Activated T-cell treated with anti-CD3 and anti-CD28 coated beads for 4 hours (primary cell): ENCODE data around the gene SOCS1.
A peak's percentile ranks its signal among the peaks of the same experiment; 100 is the strongest.

Experiments used
- DNase-seq: peaks from one replicate; pipeline ENCODE4 v3.0.0-alpha.2; 2020

The SOCS1 gene

GRCh38 chr16:11259655-11260595 lies 3.9 kb upstream of the SOCS1 start:
- DNase-seq, result no peak

GRCh38 chr16:11258553-11259492 lies 2.8 kb upstream of the SOCS1 start:
- DNase-seq, result no peak

GRCh38 chr16:11257131-11257938 lies 1.3 kb upstream of the SOCS1 start:
- no peak for DNase-seq

- DNase-seq, result no peak
Measured at GRCh38 chr16:11256661-11257130, 692 bp upstream of the SOCS1 start.

GRCh38 chr16:11254913-11255736 lies 879 bp downstream of the SOCS1 start:
- DNase-seq, result no peak

GRCh38 chr16:11253995-11254912 lies 1.8 kb downstream of the SOCS1 start:
- no peak for DNase-seq

GRCh38 chr16:11253009-11253994 lies 2.7 kb downstream of the SOCS1 start:
- DNase-seq, result no peak

- DNase-seq, result no peak
Measured at GRCh38 chr16:11252482-11252931, 3.5 kb downstream of the SOCS1 start.

GRCh38 chr16:11251525-11252481 lies 4.2 kb downstream of the SOCS1 start:
- DNase-seq, result peak; percentile 80

- DNase-seq, result no peak
Measured at GRCh38 chr16:11250786-11251524, 5.0 kb downstream of the SOCS1 start.

- no peak for DNase-seq
Measured at GRCh38 chr16:11250091-11250785, 5.8 kb downstream of the SOCS1 start.

- DNase-seq, result no peak
Measured at GRCh38 chr16:11249233-11250061, 6.6 kb downstream of the SOCS1 start.

GRCh38 chr16:11248133-11248532 lies 7.9 kb downstream of the SOCS1 start:
- no peak for DNase-seq

GRCh38 chr16:11245988-11246387 lies 10.0 kb downstream of the SOCS1 start:
- no peak for DNase-seq

GRCh38 chr16:11245222-11245737 lies 10.7 kb downstream of the SOCS1 start:
- DNase-seq, result no peak
